Upper lobe of left lung (tissue), 4 donors: Measurements from ENCODE around the gene TDP2.
"Not testable (repeated sequence)": the region's sequence is repeated elsewhere in the genome, so short reads cannot be mapped to it uniquely, and the experiment has no call there.

Source experiments
- POLR2A ChIP-seq, 4 donors: fragments of 450-650 bp; IDR thresholded peaks; one replicate each; pipeline ENCODE4 v1.5.1; 2016 to 2017; ENCODE audit warnings: antibody characterized with exemption in 4 of 4, mild to moderate bottlenecking in 2 of 4
- TF ChIP-seq, protein P1 (sequence below), 6 experiments: fragments of 450-650 bp in 4 of 6; fragments of 200-600 bp in 2 of 6; sonication (generic) in 2 of 6; IDR thresholded peaks; one replicate each; pipeline ENCODE4 v1.5.1; 2016 to 2019; ENCODE audit warnings: antibody characterized with exemption in 6 of 6

GRCh38 chr6:24661759-24662158, 4.9 kb downstream of the TDP2 start:
- TF ChIP-seq, protein P1, sequence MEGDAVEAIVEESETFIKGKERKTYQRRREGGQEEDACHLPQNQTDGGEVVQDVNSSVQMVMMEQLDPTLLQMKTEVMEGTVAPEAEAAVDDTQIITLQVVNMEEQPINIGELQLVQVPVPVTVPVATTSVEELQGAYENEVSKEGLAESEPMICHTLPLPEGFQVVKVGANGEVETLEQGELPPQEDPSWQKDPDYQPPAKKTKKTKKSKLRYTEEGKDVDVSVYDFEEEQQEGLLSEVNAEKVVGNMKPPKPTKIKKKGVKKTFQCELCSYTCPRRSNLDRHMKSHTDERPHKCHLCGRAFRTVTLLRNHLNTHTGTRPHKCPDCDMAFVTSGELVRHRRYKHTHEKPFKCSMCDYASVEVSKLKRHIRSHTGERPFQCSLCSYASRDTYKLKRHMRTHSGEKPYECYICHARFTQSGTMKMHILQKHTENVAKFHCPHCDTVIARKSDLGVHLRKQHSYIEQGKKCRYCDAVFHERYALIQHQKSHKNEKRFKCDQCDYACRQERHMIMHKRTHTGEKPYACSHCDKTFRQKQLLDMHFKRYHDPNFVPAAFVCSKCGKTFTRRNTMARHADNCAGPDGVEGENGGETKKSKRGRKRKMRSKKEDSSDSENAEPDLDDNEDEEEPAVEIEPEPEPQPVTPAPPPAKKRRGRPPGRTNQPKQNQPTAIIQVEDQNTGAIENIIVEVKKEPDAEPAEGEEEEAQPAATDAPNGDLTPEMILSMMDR (IDR thresholded peaks at IDR 0.05) = not testable (repeated sequence)
- TF ChIP-seq POLR2A (IDR thresholded peaks at IDR 0.05) = not testable (repeated sequence)
